K562 (cell line): ENCODE results near the gene WDR18. TPM values are rescaled to one million over a fixed set of nuclear protein-coding genes. Genes with fewer than 3 reads are reported as not detected.

Experiments used
- CC2D1A ChIP-seq: fragments of 450-650 bp; IDR thresholded peaks from 2 replicates; pipeline ENCODE4 v1.6.1; 2017; ENCODE audit warnings: mild to moderate bottlenecking
- DIDO1 ChIP-seq: fragments of 450-650 bp; IDR thresholded peaks from 2 replicates; pipeline ENCODE4 v1.6.1; 2016; ENCODE audit warnings: low read depth, missing biosample characterization, missing genetic modification characterization
- ELK3 ChIP-seq: fragments of 450-650 bp; formaldehyde crosslinking; IDR thresholded peaks from 2 replicates; pipeline ENCODE4 v1.4.0; 2020; ENCODE audit warnings: mild to moderate bottlenecking
- EP400 ChIP-seq: fragments of 450-650 bp; IDR thresholded peaks from 2 replicates; pipeline ENCODE4 v1.6.1; 2017; ENCODE audit warnings: antibody characterized with exemption, mild to moderate bottlenecking, moderate library complexity
- ID3 ChIP-seq, 2 experiments: fragments of 250-450 bp in 1 of 2; fragments of 450-650 bp in 1 of 2; sonication (Bioruptor Pico) in 1 of 2; IDR thresholded peaks; 2 replicates each; pipeline versions ENCODE4 v1.6.1 to v1.8.0; 2016 to 2021; ENCODE audit warnings: mild to moderate bottlenecking in 2 of 2, moderate library complexity in 2 of 2, missing compliant biosample characterization in 1 of 2, missing genetic modification characterization in 1 of 2
- KLF13 ChIP-seq: fragments of 450-650 bp; IDR thresholded peaks from 2 replicates; pipeline ENCODE4 v1.6.1; 2016; ENCODE audit warnings: missing genetic modification characterization, low read depth, mild to moderate bottlenecking, missing compliant biosample characterization, moderate library complexity, borderline replicate concordance
- MGA ChIP-seq: fragments of 450-650 bp; IDR thresholded peaks from 2 replicates; pipeline ENCODE4 v1.6.1; 2016; ENCODE audit warnings: mild to moderate bottlenecking, moderate library complexity
- NFIC ChIP-seq: fragments of 450-650 bp; IDR thresholded peaks from 2 replicates; pipeline ENCODE4 v1.6.1; 2017; ENCODE audit warnings: mild to moderate bottlenecking, inconsistent platforms
- SIN3A ChIP-seq, 2 experiments: fragments of 150-350 bp in 1 of 2; IDR thresholded peaks; 2 replicates each; pipeline ENCODE4 v1.6.1; 2011 to 2016; ENCODE audit warnings: borderline replicate concordance in 2 of 2, low read depth in 2 of 2, low read length in 2 of 2, mild to moderate bottlenecking in 2 of 2, moderate library complexity in 2 of 2; ENCODE audit not compliant: control insufficient read depth in 1 of 2
- SP1 ChIP-seq: sonication (generic); formaldehyde crosslinking; IDR thresholded peaks from 2 replicates; pipeline ENCODE4 v1.8.1; 2022; ENCODE audit warnings: mild to moderate bottlenecking, missing genetic modification reagents
- SRSF3 ChIP-seq: fragments of 200-400 bp; formaldehyde crosslinking; IDR thresholded peaks from 2 replicates; pipeline ENCODE4 v1.6.1; 2016; ENCODE audit warnings: mild to moderate bottlenecking, low read length, moderate library complexity; ENCODE audit not compliant: insufficient read depth
- ZNF134 ChIP-seq: fragments of 250-450 bp; sonication (Bioruptor Pico); conservative IDR thresholded peaks from 2 replicates; pipeline ENCODE4 v1.4.0; 2020
- ZNF263 ChIP-seq: sonication (generic); formaldehyde crosslinking; IDR thresholded peaks from 2 replicates; pipeline ENCODE4 v1.8.0; 2022; ENCODE audit warnings: mild to moderate bottlenecking, missing genetic modification reagents, borderline replicate concordance
- ZNF695 ChIP-seq: fragments of 450-650 bp; formaldehyde crosslinking; IDR thresholded peaks from 2 replicates; pipeline ENCODE4 v1.4.0; 2020; ENCODE audit warnings: mild to moderate bottlenecking, moderate library complexity
- polyA plus RNA-seq, 8 experiments: library from polyadenylated mRNA; depleted of rRNA in 4 of 8; stranded (reverse) in 5 of 8; unstranded in 3 of 8; fragments of >200 nt; fragmentation: Nextera tagmentation in 2 of 8; fragmentation: Illumina TruSeq in 1 of 8; extraction: Ambion mirVana in 2 of 8; extraction: Trizol in 1 of 8; gene quantifications; 2 replicates each; pipeline versions ENCODE4 v1.2.1 to v1.2.3, GENCODE V29; 2011 to 2014; ENCODE audit warnings: inconsistent platforms in 1 of 8, missing spikeins in 1 of 8
- total RNA-seq, 7 experiments: library from RNA; depleted of rRNA in 6 of 7; stranded (reverse); fragments of >200 nt in 6 of 7; fragmentation: Illumina TruSeq in 2 of 7; extraction: Trizol in 2 of 7; gene quantifications; 2 replicates each; pipeline versions ENCODE4 v1.2.1 to v1.2.3, GENCODE V29; 2011 to 2021; ENCODE audit warnings: low replicate concordance in 1 of 7

The WDR18 gene
- total and polyA plus RNA-seq, 9 of the 15 experiments (the other 6 are each of a cell fraction or from before 2014, with no cell fraction given) = 0.65 to 181 (median 30.1) TPM

GRCh38 chr19:996051-996838 lies 12.1 kb downstream of the WDR18 start (continued):
- TF ChIP-seq SP1 (CRISPR knock-in tag) (peak; percentile 57), ZNF134 (CRISPR knock-in tag) (no peak), KLF13 (tag) (no peak), EP400 (no peak), ID3 (CRISPR knock-in tag; IDR thresholded peaks at IDR 0.05) (no peak), ID3 (tag; IDR thresholded peaks at IDR 0.05) (no peak), SIN3A (IDR thresholded peaks at IDR 0.05; ENCODE audit: borderline replicate concordance in 2 of 2, control insufficient read depth in 1 of 2, low read depth in 2 of 2, low read length in 2 of 2) (no peak; a peak in 1 of 4 replicates), DIDO1 (no peak), CC2D1A (no peak), MGA (peak; percentile 65), ZNF263 (CRISPR knock-in tag) (no peak), SRSF3 (no peak), NFIC (peak; percentile 72), ELK3 (CRISPR knock-in tag) (no peak), ZNF695 (CRISPR knock-in tag) (no peak)
